Activated gamma-delta T cell treated with anti-CD3 and anti-CD28 coated beads, Interleukin-2, amount 50 U/mL, for 16 hours (primary cell): ENCODE measurements around the gene PIP4P1.
A peak's percentile ranks its signal among the peaks of the same experiment; 100 is the strongest.

Experiments used
- DNase-seq: peaks from one replicate; pipeline ENCODE4 v3.0.0-alpha.2; 2020; ENCODE audit warnings: low read depth

The PIP4P1 gene

GRCh38 chr14:20435582-20436362, 25.5 kb downstream of the PIP4P1 start, which contains the start of gene KLHL33:
Gene KLHL33, minus strand, starts transcription at chr14:20436166. Its CDS starts 355 bp downstream, at chr14:20435811.
- no peak for DNase-seq

GRCh38 chr14:20434701-20435581, 26.3 kb downstream of the PIP4P1 start:
- DNase-seq = no peak

GRCh38 chr14:20429801-20430669, 31.2 kb downstream of the PIP4P1 start:
- no peak for DNase-seq

- DNase-seq = no peak
Measured at GRCh38 chr14:20428802-20429201, 32.4 kb downstream of the PIP4P1 start.

- DNase-seq = no peak
Measured at GRCh38 chr14:20428010-20428365, 33.2 kb downstream of the PIP4P1 start.

- no peak for DNase-seq
Measured at GRCh38 chr14:20427231-20428009, 33.8 kb downstream of the PIP4P1 start.

GRCh38 chr14:20424851-20425250, 36.4 kb downstream of the PIP4P1 start:
- DNase-seq = no peak

GRCh38 chr14:20422886-20423285, 38.3 kb downstream of the PIP4P1 start:
- DNase-seq = no peak

- no peak for DNase-seq
Measured at GRCh38 chr14:20421267-20421666, 40.0 kb downstream of the PIP4P1 start.

GRCh38 chr14:20419419-20419818, 41.8 kb downstream of the PIP4P1 start:
- no peak for DNase-seq

GRCh38 chr14:20418501-20418909, 42.7 kb downstream of the PIP4P1 start:
- no peak for DNase-seq

- DNase-seq = no peak
Measured at GRCh38 chr14:20417250-20418186, 43.7 kb downstream of the PIP4P1 start.

GRCh38 chr14:20416223-20416622, 45.0 kb downstream of the PIP4P1 start:
- DNase-seq = no peak

- no peak for DNase-seq
Measured at GRCh38 chr14:20415782-20416206, 45.4 kb downstream of the PIP4P1 start.

- no peak for DNase-seq
Measured at GRCh38 chr14:20413744-20414082, 47.5 kb downstream of the PIP4P1 start.

GRCh38 chr14:20412876-20413743, 48.1 kb downstream of the PIP4P1 start, which contains the start of gene TEP1:
Gene TEP1, minus strand, starts transcription at chr14:20413501. Its CDS starts 5,062 bp downstream, at chr14:20408439.
- DNase-seq = peak; percentile 52

- DNase-seq = no peak
Measured at GRCh38 chr14:20412411-20412810, 48.8 kb downstream of the PIP4P1 start.

- no peak for DNase-seq
Measured at GRCh38 chr14:20409226-20409625, 52.0 kb downstream of the PIP4P1 start.
